Hepatic stellate cell (primary cell): ENCODE results near the gene NFATC2.

Source experiments
- DNase-seq: peaks from one replicate; pipeline ENCODE4 v3.0.0; 2011; ENCODE audit warnings: low spot score

The NFATC2 gene

DNA sequence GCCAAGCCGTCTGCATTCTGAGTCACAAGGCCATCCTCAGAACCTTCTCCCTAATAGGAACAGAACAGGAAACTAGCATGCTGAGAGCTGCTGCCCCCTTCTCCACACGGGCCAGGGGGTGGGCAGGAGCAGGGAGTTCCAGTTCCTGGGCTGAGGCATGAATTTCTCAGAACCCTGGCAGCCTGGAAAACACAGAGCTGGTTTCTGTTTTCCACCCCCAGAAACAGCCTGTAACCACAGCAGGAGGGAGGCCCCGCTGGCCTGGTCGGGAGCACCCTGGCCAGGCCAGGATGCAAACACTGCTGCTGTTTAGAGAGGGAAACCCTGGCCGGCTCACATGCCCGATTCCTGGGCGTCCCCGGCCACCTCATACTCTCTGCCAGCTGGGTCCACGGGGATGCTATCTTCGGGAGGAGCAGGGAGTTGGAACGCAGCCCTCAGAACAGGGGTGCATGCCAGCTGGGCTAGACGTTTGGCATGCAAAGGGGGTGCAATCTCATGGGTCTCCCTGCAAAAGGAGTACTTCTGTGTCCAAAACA, 130.1 kb downstream of the NFATC2 start:
- DNase-seq = peak; percentile 64

- no peak for DNase-seq
Observed at GRCh38 chr20:51411870-51412269, 130.6 kb downstream of the NFATC2 start.

GRCh38 chr20:51410586-51411325, 131.8 kb downstream of the NFATC2 start:
- DNase-seq = no peak

DNA sequence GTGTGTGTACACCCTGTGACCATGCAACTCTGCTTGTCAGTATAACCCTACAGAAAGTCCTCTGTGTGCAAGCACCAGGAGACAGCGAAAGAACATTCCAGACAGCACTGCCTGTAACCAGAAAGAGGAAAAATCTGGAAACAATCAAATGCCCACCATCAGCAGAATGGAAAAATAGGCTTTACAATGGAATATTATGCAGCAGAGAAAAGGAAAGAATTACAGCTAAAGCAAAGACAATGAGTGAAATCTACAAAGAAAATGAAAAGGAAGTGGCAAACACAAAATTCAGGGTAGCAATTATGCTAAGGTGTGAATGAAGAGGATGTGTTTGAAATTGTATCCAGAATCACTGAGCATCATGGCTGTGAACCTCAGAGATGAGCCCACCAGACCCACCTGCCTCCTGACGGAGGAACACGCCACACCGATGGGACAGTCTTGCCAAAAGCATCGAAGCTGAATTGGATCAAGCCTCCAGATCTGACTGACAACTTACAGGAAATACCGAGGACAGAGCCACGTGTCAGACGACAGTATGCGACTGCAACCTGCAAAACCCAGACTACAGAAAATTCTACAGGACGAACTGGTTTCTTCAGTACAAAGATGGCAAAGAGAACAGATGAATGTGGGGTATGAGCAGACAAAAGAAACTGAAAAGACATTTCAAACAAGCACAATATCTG, 133.2 kb downstream of the NFATC2 start:
- DNase-seq = no peak

DNA sequence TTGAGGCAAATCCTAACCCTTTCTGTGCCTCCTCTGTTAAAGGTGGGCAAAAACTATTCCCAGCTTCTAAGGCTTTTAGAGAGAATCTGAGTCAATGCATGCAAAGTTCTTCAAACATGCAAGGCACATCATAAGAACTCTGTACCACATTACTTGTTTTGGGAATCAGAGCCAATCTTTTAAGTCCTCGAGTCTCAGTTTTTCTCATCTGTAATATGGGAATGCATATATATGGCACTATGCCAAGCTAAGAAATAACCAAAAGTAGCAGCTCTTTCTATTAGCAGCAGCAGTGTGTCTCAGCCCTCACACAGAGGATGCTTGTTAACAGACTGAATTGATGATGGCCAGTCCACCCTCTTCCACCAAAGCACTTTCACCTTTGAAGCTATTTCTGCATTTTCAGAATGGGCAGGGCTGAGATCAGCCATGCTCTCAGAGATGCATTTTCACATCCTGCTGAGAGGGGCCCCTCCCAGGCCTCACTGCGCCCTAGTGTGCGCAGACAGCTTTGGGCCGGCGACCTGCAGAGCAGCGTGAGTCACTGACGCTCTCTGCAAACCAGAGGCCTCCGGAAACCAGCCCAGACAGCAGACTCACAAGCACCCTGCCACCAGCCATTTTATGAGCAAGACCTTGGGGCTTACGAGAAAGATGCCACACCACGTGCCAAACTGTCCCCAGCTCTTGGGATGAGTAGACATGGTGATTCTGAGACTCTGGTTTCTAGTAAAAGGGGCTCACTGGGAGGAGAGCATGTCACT, 138.0 kb downstream of the NFATC2 start:
- DNase-seq = no peak

DNA sequence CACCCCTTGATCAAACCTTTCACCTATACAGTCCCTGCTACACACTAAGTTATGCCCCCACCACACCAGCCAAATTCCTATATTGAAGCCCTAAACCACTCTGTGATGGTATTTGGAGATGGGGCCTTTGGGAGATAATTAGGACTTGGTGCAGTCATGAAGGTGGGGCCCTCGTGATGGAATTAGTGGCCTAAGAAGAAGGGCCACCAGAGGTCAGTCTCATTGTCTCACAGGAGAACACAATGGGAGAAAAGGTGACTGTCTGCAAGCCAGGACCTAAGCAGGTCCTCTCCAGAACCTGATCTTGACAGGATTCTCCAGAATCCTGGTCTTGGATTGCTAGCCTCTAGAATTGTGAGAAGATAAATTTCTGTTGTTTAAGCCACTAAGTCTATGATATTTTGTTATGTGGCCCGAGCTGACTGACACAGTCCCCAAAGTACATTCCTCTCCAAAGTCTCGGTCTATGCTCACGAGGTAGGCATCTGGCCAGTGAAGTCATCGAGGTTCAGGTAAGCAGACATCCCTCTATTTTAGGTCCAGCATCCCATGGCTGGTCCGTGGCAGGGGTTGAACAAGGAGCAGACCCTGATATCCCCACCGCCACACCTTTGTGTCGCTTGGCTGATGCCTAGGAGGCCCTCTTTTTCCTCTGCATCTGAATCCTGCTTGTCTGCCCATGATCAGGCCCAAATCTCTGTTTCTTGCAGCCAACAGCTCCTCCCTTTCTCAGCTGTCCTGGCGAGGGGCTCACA, 138.9 kb downstream of the NFATC2 start:
- DNase-seq = no peak

DNA sequence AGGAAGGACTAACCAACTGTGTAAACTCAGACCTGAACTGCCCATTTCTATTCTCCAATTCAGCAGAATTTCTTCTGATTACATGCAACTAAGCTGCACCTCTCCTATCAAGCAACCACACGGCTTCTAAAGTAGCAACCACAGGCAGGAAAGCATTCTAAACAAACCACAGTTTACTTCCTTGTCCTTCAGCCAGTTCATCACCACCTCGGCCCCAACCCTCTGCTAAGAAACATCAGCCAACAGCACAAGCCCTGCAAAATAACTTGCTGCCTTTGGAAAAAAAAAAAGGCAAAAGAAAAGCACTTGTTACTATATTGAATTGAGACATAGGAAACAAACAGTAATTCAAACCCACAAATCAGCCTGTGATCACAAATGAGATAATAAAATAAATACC, 140.3 kb downstream of the NFATC2 start:
- no peak for DNase-seq

DNA sequence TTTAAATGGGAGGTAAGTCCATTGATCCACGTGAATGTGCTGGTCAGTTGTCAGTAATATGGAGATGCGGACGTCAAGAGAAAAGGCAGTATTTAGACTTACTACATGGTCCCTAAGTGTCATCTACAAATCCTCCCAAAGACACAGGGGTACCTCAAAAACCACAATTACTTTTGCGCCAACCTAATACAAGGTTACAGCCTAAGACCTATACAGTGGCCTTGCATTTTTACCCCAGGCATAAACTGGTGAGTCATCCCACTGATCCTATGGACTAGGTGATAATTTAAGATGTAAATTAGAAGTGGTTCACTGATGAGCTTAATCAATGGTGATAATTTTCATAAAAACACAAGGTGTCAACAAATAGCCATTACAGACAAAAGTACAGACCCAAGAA, 141.0 kb downstream of the NFATC2 start:
- no peak for DNase-seq

GRCh38 chr20:51400051-51400926, 142.2 kb downstream of the NFATC2 start:
- no peak for DNase-seq

DNA sequence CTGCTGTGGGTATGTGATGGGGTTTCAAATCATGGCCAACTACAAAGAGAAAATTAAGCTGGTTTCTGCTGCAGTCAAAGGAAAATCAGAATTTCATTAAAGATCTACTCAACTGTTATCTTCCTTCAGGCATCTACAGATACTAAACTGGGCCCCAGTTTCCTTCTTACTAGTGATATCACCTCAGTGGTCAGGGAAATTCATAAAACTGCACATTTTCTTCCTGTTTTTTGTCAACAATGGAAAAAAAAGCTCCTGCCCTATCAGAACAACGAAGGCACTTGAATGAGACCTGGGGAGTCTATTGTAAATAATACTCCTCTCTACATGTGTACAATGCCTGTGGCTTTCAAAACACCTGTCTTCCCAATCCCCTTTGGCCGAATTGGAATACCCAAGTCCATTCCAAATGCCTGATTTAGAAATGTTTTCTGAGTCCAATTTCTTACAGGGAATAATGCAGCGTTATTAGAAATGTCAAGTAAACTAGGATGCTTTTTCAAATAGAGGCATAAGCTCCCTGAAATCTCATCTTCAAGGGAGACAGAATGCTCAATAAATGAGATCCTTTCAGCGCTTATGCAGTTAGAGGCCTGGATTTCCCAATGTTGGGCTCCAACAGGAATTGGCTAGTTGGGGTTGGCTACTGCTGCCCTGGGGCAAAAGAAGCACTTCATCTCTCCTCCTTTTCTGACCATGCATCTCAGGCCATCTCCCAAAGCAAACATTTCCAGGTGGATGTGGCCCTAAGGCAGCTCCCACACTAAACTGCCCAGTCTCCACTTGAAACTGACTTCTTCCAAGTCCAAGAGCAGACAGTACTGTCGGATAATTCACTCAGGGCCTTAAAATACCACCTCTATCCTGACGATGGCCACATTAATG, 143.3 kb downstream of the NFATC2 start:
- no peak for DNase-seq

DNA sequence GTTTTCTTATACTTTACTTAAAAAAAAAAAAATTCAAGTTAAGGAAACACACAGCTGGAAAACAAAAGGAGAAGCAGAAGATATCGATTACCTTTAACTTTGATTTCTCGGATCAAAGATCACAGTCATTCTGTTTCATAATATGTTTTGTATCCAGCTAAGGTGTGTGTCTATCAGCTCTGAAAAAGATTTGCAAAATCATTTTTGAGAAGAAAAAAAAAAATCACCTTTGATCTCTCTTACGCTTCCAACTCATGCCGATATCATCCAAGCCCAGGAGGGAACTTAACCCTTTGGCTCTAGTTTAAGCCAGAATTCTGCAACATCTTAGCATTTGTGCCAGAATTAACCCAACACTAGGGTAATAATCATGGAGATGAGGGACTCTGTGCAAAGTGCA, 144.0 kb downstream of the NFATC2 start:
- no peak for DNase-seq

DNA sequence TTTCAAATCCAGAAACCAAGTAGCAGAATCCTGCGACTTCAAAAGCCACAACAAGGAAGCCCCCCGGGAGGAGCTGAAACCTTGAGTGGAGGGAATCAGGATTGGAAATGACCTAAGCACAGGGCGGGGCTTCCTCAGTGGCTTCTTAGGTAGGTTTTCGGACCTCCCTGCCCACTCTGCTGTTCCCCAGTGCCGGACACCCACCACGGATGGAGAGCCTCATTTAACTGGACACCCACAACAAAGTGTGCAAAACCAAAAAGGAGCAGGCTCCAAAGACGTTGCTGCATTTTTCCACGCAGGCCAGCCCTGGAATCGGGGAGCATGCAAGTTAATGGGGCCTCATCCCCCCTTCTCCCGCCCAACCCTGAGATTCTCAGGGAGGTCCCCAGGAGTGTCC, 144.4 kb downstream of the NFATC2 start:
- no peak for DNase-seq

DNA sequence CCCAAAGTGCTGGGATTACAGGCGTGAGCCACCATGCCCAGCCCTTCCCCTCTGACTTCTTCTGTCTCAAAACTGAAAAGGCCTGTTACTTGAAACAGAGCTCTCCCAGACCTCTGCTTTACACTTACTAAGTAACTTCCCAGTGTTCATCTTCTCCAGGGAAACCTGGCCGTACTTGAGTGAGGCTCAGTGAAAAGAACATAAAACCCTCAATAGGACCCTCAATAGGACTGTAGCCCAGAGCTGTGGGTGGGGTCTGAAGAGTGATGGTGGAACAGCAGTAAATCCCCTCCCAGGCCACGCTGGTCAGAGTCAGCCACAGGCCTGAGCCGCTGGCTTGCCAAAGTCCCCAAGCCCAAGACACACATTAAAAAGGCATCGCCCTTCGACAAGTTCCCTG, 145.4 kb downstream of the NFATC2 start:
- DNase-seq = no peak

GRCh38 chr20:51396365-51396909, 146.1 kb downstream of the NFATC2 start:
- DNase-seq = no peak

DNA sequence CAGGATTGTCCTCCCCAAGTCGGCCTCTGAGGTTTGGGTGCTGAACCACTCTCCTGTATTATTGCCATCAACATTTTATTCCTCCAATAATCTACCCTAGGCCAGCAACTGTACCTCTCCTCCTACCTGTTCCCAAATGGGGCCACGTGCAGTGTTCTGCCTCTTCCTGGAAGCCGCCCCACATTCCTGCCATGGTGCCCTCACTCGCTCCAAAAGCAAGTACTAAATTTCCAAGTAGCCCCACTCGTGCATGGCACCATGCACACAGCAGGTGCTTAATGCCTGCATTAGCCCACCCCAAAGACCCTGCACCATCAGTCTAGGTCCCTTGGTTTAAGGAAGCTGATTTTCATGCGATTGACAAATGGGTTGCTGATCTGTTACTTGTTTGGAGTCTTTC, 147.8 kb downstream of the NFATC2 start:
- no peak for DNase-seq

- no peak for DNase-seq
Observed at GRCh38 chr20:51393571-51393970, 148.9 kb downstream of the NFATC2 start.

DNA sequence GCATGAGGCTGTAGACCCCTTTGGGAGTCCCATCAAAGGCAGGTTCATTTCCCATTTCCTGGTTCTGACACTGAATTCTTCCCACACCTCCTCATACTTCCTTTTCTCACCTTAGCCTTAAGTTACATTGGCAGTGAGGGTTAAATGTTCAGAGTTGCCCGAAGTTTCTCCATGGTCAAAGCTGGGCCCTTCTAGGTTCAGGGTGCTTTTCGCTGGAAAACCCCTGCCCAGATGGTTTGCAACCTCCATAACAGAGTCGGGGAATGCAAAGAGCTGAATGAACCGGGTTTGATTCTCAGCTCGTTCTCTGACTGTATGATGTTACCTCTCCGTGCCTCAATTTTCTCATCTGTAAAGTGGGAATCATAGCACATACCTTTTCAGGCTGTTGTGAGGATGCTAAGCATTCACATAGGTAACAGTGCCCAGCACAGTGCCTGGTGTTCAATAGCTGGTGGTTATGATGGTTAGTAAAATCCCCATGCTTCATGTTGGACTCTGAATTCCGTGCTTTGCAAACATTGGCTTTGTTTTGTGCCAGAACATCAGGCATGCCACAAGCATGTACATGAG, 149.8 kb downstream of the NFATC2 start:
- no peak for DNase-seq

- DNase-seq = no peak
Observed at GRCh38 chr20:51391926-51392325, 150.6 kb downstream of the NFATC2 start.

DNA sequence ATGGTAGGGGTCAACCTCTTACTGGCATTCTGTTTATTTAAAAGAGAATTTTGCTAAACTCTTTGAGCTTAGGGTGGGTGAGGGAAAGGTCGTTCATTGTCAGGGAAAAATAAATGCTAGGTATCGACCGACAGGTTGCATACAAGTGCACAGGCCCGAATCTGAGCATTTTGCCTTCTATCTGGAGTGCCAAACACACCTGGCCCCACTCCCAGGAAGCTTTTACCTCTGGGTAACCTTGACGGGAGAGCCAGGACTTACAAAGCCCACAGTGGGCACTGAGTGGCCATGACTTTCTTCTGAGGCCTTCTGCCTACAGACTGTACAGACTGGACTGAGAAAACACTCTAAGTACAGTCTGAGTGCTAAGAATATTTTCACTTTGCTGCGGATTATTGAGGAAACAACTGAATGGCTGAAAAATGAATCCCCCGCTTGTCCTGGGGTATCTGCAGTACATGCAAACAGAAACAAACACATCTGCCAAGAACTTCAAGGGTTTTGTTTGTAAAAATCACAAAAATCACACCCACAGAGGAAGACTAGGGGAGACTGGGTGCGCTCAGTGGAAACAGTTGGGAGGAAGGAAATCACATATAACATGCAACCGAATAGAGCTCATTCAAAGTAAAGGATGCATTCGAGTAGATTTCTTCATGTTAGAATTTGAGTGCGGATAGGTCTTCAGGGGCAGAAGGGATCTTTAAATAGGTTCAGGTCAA, 152.8 kb downstream of the NFATC2 start:
- DNase-seq = no peak
